ENCODE measurements around the gene CNRIP1.
A peak's percentile ranks its signal among the peaks of the same experiment; 100 is the strongest.

CNRIP1 gene

GRCh38 chr2:68251855-68252399 is 67.8 kb downstream of the CNRIP1 start:
- FAIRE-seq (no peak), DNase-seq (ENCODE audit: low spot score) (no peak)

DNA sequence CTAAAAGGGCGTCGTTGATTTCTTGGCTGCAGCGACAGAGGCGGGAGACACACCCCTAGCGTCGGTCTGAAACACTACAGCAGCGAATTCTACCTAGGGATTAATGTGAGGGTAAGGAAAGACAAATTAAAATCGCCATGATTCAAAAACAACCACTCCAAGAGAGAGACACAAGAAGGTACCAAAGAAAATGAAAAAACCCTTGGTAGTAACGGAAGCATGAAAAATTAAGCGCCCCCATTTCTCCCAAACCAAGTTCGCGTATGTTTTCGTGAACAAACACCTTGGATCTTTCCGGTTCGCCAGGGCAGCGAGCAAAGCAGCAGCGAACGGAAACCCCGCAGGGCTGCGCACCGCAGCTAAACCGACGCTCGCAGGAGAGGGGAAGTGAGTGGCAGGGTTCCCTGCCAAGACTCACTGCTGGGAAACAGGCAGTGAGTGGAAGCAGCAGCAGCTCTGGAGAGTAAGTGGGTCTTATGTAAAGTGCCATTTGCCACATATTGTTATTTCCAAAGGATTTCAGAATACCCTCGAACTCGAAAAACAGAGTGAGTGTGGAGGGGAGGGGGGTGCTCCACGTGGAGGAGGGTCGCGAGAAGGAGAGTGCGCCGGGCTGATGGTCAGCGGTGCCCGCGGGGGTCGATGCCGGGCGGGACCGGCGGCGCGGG is 68.4 kb downstream of the CNRIP1 start:
- peak; percentile 80 for FAIRE-seq

GRCh38 chr2:68250652-68251186 is 69.0 kb downstream of the CNRIP1 start:
- DNase-seq (ENCODE audit: low spot score), result no peak
- FAIRE-seq, result no peak

More for the DNA sequence above, 68.4 kb downstream of the CNRIP1 start:
- peak; percentile 69 for DNase-seq (ENCODE audit: low spot score)

- DNase-seq (ENCODE audit: low spot score) (no peak), FAIRE-seq (no peak)
These were observed 69.6 kb downstream of the CNRIP1 start for GRCh38 chr2:68250196-68250595.

GRCh38 chr2:68248806-68249205 is 70.9 kb downstream of the CNRIP1 start:
- no peak for DNase-seq (ENCODE audit: low spot score)
- no peak for FAIRE-seq

DNA sequence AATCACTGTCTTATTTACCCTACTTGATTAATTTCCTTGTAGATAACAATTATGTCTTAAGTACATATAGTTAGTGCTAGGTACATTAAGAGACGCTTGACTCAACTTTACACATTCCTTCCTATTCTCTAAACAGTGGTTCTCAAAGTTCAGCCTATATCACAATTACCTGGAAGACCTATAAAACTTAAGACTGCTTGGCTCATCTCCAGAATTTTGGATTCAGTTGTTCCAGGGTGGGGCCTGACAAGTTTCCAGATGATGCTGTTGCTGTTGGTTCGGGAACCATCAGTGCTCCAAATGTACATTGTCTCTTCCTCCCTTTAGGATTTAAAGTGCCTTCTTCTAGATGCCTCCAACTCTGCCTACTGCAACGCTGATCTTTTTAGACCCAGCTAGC is 71.4 kb downstream of the CNRIP1 start:
- FAIRE-seq, result no peak
- DNase-seq (ENCODE audit: low spot score), result no peak

DNA sequence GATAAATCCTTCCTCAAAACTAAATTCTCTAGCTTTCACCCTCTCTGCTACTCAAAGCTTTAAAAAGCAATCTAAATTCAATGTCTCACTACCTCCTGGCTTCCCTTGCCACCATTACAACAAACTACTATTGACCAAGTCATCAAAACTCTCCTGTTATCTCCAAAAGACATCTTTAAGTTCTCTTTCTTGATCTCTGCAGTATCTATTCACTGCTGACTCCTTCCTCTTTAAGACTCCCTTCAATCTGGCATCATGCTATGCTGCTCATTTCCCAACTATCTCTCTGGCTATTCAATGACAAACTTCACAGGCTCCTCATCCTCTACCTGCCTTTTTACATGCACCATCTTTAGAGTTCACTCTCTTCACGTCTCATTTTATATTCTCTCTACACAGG is 73.4 kb downstream of the CNRIP1 start:
- no peak for FAIRE-seq
- no peak for DNase-seq (ENCODE audit: low spot score)

DNA sequence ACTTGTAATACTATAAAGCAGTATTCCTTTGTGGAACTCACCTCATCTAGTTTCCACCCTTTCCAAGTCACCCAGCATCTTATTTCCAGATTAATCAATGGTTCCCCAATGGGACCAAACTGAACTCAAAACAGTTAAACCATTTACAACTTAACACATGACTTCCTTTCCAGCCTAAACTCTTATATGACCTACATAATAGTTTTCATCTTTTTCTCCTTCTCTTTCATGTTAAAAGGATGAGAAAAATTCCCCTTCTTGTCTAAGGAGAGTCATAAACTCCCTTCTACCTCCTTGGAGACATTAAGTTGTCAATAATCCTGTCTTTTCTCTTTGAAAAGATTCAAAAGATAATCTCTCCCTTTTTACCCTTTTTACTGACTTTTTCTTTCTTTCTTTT is 74.1 kb downstream of the CNRIP1 start:
- DNase-seq (ENCODE audit: low spot score) (no peak), FAIRE-seq (no peak)

DNA sequence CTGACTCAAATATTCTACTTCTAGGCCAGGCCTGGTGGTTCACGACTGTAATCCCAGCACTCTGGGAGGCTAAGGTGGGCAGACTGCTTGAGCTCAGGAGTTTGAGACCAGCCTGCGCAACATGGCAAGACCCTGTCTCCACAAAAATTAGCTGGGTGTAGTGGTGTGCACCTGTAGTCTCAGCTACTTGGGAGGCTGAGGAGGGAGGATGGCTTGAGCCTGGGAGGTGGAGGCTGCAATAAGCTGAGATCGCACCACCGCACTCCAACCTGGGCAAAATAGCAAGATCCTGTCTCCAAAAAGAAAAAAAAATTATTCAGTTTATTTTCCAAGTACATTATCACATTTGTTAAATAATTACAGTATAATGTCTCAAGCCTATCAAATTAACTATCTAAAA is 74.7 kb downstream of the CNRIP1 start:
- DNase-seq (ENCODE audit: low spot score) (no peak), FAIRE-seq (no peak)

- DNase-seq (ENCODE audit: low spot score) (no peak), FAIRE-seq (no peak)
These were observed 75.3 kb downstream of the CNRIP1 start for GRCh38 chr2:68244456-68244855.
